Measurements from ENCODE around the gene DCAF11. TPM values are rescaled to one million over a fixed set of nuclear protein-coding genes. Genes with fewer than 3 reads are reported as not detected.
A peak's percentile ranks its signal among the peaks of the same experiment; 100 is the strongest.

Gene DCAF11
- total and polyA plus RNA-seq, 2 of the 13 experiments (the other 11 are each of a cell fraction or from before 2014, with no cell fraction given) = 150 to 257 TPM

DNA sequence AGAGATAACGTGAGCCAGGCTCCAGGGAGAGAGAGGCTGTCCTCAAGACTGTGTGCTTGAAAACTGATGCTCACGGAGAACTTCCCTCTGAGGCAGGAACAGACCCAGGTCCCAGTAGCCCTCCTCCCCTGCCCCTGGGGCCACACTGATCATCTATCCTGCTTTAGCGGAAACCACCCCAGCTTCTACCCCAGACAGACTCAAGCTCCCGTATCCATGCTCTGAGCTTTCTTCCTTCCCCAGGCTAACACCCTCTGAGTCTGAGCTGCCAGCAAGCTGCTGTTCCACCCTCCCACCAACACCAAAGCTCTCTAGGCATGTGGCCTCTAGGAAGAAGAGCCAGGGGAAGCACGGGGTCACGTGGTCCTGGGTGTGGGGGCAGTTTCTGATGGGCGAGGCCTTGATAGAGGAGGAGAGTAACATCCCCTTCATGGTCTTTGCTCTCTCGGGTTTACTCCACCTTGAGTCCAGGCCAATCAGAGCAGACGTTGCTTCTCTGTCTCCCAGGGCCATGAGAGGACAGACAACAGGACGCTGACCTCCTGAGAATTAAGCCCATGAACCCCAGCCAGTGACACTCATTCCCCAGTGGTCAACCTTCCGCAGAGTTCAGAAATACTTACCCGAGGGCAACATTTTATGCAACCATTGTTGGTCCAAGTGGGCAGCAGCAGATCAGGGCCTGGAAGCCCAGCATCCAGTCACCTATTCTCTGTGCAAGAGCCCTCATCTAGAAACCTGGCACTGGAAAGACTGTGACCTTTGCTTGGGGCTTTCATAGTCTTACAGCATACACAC lies 19.1 kb upstream of the DCAF11 start (continued):
- TF ChIP-seq, protein P1, sequence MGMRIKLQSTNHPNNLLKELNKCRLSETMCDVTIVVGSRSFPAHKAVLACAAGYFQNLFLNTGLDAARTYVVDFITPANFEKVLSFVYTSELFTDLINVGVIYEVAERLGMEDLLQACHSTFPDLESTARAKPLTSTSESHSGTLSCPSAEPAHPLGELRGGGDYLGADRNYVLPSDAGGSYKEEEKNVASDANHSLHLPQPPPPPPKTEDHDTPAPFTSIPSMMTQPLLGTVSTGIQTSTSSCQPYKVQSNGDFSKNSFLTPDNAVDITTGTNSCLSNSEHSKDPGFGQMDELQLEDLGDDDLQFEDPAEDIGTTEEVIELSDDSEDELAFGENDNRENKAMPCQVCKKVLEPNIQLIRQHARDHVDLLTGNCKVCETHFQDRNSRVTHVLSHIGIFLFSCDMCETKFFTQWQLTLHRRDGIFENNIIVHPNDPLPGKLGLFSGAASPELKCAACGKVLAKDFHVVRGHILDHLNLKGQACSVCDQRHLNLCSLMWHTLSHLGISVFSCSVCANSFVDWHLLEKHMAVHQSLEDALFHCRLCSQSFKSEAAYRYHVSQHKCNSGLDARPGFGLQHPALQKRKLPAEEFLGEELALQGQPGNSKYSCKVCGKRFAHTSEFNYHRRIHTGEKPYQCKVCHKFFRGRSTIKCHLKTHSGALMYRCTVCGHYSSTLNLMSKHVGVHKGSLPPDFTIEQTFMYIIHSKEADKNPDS (CRISPR knock-in tag; IDR thresholded peaks at IDR 0.05) = no peak
- TF ChIP-seq MED1 (CRISPR knock-in tag; IDR thresholded peaks at IDR 0.05) = peak; percentile 97
- peak; percentile 84 for TF ChIP-seq FOXJ3 (CRISPR knock-in tag; IDR thresholded peaks at IDR 0.05; ENCODE audit: borderline replicate concordance)
- peak; percentile 91; the same call in 1 of the 2 replicates for TF ChIP-seq SMYD3 (CRISPR knock-in tag; IDR thresholded peaks at IDR 0.05)
- TF ChIP-seq, protein P2, sequence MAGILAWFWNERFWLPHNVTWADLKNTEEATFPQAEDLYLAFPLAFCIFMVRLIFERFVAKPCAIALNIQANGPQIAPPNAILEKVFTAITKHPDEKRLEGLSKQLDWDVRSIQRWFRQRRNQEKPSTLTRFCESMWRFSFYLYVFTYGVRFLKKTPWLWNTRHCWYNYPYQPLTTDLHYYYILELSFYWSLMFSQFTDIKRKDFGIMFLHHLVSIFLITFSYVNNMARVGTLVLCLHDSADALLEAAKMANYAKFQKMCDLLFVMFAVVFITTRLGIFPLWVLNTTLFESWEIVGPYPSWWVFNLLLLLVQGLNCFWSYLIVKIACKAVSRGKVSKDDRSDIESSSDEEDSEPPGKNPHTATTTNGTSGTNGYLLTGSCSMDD (CRISPR knock-in tag; IDR thresholded peaks at IDR 0.05) = no peak; the same call in 1 of the 2 replicates
- TF ChIP-seq, protein P3, sequence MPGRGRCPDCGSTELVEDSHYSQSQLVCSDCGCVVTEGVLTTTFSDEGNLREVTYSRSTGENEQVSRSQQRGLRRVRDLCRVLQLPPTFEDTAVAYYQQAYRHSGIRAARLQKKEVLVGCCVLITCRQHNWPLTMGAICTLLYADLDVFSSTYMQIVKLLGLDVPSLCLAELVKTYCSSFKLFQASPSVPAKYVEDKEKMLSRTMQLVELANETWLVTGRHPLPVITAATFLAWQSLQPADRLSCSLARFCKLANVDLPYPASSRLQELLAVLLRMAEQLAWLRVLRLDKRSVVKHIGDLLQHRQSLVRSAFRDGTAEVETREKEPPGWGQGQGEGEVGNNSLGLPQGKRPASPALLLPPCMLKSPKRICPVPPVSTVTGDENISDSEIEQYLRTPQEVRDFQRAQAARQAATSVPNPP (CRISPR knock-in tag; IDR thresholded peaks at IDR 0.05) = peak; percentile 75; the same call in 1 of the 2 replicates
- TF ChIP-seq ZNF761 (CRISPR knock-in tag; conservative IDR thresholded peaks at IDR 0.05) = peak; percentile 98
- no peak for TF ChIP-seq HMGA1 (CRISPR knock-in tag; conservative IDR thresholded peaks at IDR 0.05)
- peak in 1 of 2 experiments; percentile 84 for TF ChIP-seq EP300 (IDR thresholded peaks at IDR 0.05; ENCODE audit: low read depth in 2 of 2, low read length in 2 of 2)
- peak; percentile 90 for TF ChIP-seq EP300 (CRISPR knock-in tag; IDR thresholded peaks at IDR 0.05; ENCODE audit: borderline replicate concordance)
- no peak for TF ChIP-seq GFI1 (CRISPR knock-in tag; IDR thresholded peaks at IDR 0.05; ENCODE audit: borderline replicate concordance)
- peak; percentile 85 for TF ChIP-seq POLR2AphosphoS2 (IDR thresholded peaks at IDR 0.05; ENCODE audit: low read depth, low read length)
- TF ChIP-seq ZKSCAN8 (CRISPR knock-in tag; IDR thresholded peaks at IDR 0.05; ENCODE audit: borderline replicate concordance) = peak; percentile 98
- TF ChIP-seq, protein P4, sequence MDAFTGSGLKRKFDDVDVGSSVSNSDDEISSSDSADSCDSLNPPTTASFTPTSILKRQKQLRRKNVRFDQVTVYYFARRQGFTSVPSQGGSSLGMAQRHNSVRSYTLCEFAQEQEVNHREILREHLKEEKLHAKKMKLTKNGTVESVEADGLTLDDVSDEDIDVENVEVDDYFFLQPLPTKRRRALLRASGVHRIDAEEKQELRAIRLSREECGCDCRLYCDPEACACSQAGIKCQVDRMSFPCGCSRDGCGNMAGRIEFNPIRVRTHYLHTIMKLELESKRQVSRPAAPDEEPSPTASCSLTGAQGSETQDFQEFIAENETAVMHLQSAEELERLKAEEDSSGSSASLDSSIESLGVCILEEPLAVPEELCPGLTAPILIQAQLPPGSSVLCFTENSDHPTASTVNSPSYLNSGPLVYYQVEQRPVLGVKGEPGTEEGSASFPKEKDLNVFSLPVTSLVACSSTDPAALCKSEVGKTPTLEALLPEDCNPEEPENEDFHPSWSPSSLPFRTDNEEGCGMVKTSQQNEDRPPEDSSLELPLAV (CRISPR knock-in tag; conservative IDR thresholded peaks at IDR 0.05; ENCODE audit: low read depth) = no peak
- peak; percentile 80 for TF ChIP-seq BHLHE40 (IDR thresholded peaks at IDR 0.05; ENCODE audit: low read length)
- TF ChIP-seq, protein P5, sequence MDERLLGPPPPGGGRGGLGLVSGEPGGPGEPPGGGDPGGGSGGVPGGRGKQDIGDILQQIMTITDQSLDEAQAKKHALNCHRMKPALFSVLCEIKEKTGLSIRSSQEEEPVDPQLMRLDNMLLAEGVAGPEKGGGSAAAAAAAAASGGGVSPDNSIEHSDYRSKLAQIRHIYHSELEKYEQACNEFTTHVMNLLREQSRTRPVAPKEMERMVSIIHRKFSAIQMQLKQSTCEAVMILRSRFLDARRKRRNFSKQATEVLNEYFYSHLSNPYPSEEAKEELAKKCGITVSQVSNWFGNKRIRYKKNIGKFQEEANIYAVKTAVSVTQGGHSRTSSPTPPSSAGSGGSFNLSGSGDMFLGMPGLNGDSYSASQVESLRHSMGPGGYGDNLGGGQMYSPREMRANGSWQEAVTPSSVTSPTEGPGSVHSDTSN (CRISPR knock-in tag; IDR thresholded peaks at IDR 0.05) = no peak; the same call in 1 of the 2 replicates
- no peak; the same call in none of the 2 replicates for TF ChIP-seq NFATC3 (CRISPR knock-in tag; IDR thresholded peaks at IDR 0.05)
- peak; percentile 96 for TF ChIP-seq RELA (CRISPR knock-in tag; IDR thresholded peaks at IDR 0.05)
- TF ChIP-seq MTA3 (CRISPR knock-in tag; IDR thresholded peaks at IDR 0.05) = no peak
- TF ChIP-seq ZNF337 (CRISPR knock-in tag; IDR thresholded peaks at IDR 0.05; ENCODE audit: borderline replicate concordance, low read depth) = peak; percentile 97; the same call in 1 of the 2 replicates
